ENCODE data around the gene LDLRAD3.

- TF ChIP-seq, protein P1, sequence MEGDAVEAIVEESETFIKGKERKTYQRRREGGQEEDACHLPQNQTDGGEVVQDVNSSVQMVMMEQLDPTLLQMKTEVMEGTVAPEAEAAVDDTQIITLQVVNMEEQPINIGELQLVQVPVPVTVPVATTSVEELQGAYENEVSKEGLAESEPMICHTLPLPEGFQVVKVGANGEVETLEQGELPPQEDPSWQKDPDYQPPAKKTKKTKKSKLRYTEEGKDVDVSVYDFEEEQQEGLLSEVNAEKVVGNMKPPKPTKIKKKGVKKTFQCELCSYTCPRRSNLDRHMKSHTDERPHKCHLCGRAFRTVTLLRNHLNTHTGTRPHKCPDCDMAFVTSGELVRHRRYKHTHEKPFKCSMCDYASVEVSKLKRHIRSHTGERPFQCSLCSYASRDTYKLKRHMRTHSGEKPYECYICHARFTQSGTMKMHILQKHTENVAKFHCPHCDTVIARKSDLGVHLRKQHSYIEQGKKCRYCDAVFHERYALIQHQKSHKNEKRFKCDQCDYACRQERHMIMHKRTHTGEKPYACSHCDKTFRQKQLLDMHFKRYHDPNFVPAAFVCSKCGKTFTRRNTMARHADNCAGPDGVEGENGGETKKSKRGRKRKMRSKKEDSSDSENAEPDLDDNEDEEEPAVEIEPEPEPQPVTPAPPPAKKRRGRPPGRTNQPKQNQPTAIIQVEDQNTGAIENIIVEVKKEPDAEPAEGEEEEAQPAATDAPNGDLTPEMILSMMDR (IDR thresholded peaks at IDR 0.05), result no peak
- no peak for TF ChIP-seq POLR2A (IDR thresholded peaks at IDR 0.05)
Observed at GRCh38 chr11:36060926-36061325, 117.1 kb downstream of the LDLRAD3 start.

Data from uterus (tissue), 2 donors.